ENCODE data around the gene MREG. TPM values are rescaled to one million over a fixed set of nuclear protein-coding genes. Genes with fewer than 3 reads are reported as not detected.
"Not testable (repeated sequence)": the region's sequence is repeated elsewhere in the genome, so short reads cannot be mapped to it uniquely, and the experiment has no call there.

Gene MREG
- polyA plus RNA-seq, 6 donors from 2014 or later = 0.95 to 3.1 (median 2.3) TPM; not detected in 1

- Mint-ChIP-seq H3K9me3 (no peaks in the 10 kb centered on the region), H3K4me3 (peak overlapping the region in 1 of 8 donors; percentile 5), H3K27ac (peak overlapping the region in 1 of 6 donors; percentile 1), H3K4me1 (no peaks in the 10 kb centered on the region), H3K36me3 (no peaks in the 10 kb centered on the region), H3K27me3 (peaks cover 0 to 9% (median 7%) of the 10 kb centered on the region in 3 donors)
- DNase-seq (no peak), ATAC-seq (ENCODE audit: low read depth in 2 of 2) (no peak)
Observed at GRCh38 chr2:215929602-215930335, 83.6 kb downstream of the MREG start.

GRCh38 chr2:215928086-215928485, 85.3 kb downstream of the MREG start:
- H3K27me3 Mint-ChIP-seq = peaks cover 0 to 23% (median 13%) of the 10 kb centered on the region in 3 donors
- no peak for ATAC-seq (ENCODE audit: low read depth in 2 of 2)
- H3K9me3 Mint-ChIP-seq = no peaks in the 10 kb centered on the region
- DNase-seq = no peak
- H3K4me3 Mint-ChIP-seq = no peak overlapping the region
- no peak overlapping the region for H3K27ac Mint-ChIP-seq
- no peaks in the 10 kb centered on the region for H3K4me1 Mint-ChIP-seq
- H3K36me3 Mint-ChIP-seq = no peaks in the 10 kb centered on the region

- DNase-seq; H3K4me1 Mint-ChIP-seq; H3K36me3 Mint-ChIP-seq; H3K4me3 Mint-ChIP-seq; H3K9me3 Mint-ChIP-seq; ATAC-seq (ENCODE audit: low read depth in 2 of 2): not testable (repeated sequence)
- peak overlapping the region in 1 of 6 donors; percentile 13 for H3K27ac Mint-ChIP-seq
- H3K27me3 Mint-ChIP-seq = peaks cover 0 to 27% (median 15%) of the 10 kb centered on the region in 3 donors
Observed at GRCh38 chr2:215926992-215927391, 86.4 kb downstream of the MREG start.

GRCh38 chr2:215921895-215922294, 91.5 kb downstream of the MREG start:
- H3K27ac Mint-ChIP-seq = no peak overlapping the region

GRCh38 chr2:215920244-215921100, 92.9 kb downstream of the MREG start:
- Mint-ChIP-seq H3K36me3 (no peaks in the 10 kb centered on the region), H3K9me3 (no peaks in the 10 kb centered on the region), H3K27me3 (peaks cover 14 to 29% (median 24%) of the 10 kb centered on the region in 3 donors), H3K4me3 (no peak overlapping the region), H3K27ac (no peak overlapping the region), H3K4me1 (peaks cover 0 to under 1% (median 0%) of the 10 kb centered on the region in 3 donors)
- ATAC-seq (ENCODE audit: low read depth in 2 of 2) = peak; percentile 58 to 69
- peak; percentile 38 for DNase-seq

More at GRCh38 chr2:215921895-215922294, 91.5 kb downstream of the MREG start:
- no peaks in the 10 kb centered on the region for H3K9me3 Mint-ChIP-seq
- peaks cover 14 to 31% (median 24%) of the 10 kb centered on the region in 3 donors for H3K27me3 Mint-ChIP-seq
- H3K4me3 Mint-ChIP-seq = no peak overlapping the region
- H3K36me3 Mint-ChIP-seq = no peaks in the 10 kb centered on the region
- ATAC-seq (ENCODE audit: low read depth in 2 of 2) (no peak), DNase-seq (no peak)
- no peaks in the 10 kb centered on the region for H3K4me1 Mint-ChIP-seq

- no peaks in the 10 kb centered on the region for H3K36me3 Mint-ChIP-seq
- H3K9me3 Mint-ChIP-seq = no peaks in the 10 kb centered on the region
- H3K4me1 Mint-ChIP-seq = peaks cover 0 to 5% (median 0%) of the 10 kb centered on the region in 3 donors
- ATAC-seq (ENCODE audit: low read depth in 2 of 2) (no peak), DNase-seq (no peak)
- peaks cover 14 to 22% (median 17%) of the 10 kb centered on the region in 3 donors for H3K27me3 Mint-ChIP-seq
- H3K27ac Mint-ChIP-seq = no peak overlapping the region
- no peak overlapping the region for H3K4me3 Mint-ChIP-seq
Observed at GRCh38 chr2:215919624-215920243, 93.6 kb downstream of the MREG start.

GRCh38 chr2:215918901-215919599, 94.3 kb downstream of the MREG start:
- H3K27me3 Mint-ChIP-seq = peaks cover 14 to 18% (median 14%) of the 10 kb centered on the region in 3 donors
- H3K9me3 Mint-ChIP-seq = no peaks in the 10 kb centered on the region
- H3K27ac Mint-ChIP-seq = no peak overlapping the region
- DNase-seq (no peak), ATAC-seq (ENCODE audit: low read depth in 2 of 2) (no peak)
- peaks cover 0 to 8% (median 0%) of the 10 kb centered on the region in 3 donors for H3K4me1 Mint-ChIP-seq
- H3K4me3 Mint-ChIP-seq = no peak overlapping the region
- no peaks in the 10 kb centered on the region for H3K36me3 Mint-ChIP-seq

GRCh38 chr2:215917953-215918620, 95.3 kb downstream of the MREG start:
- Mint-ChIP-seq H3K4me1 (peaks cover 0 to 9% (median 0%) of the 10 kb centered on the region in 3 donors), H3K9me3 (no peaks in the 10 kb centered on the region), H3K4me3 (no peak overlapping the region), H3K27me3 (peaks cover 8 to 14% (median 11%) of the 10 kb centered on the region in 3 donors), H3K36me3 (no peaks in the 10 kb centered on the region), H3K27ac (peak overlapping the region in 1 of 6 donors; percentile 22)
- ATAC-seq (ENCODE audit: low read depth in 2 of 2) (no peak), DNase-seq (no peak)

- no peak for DNase-seq
- no peak overlapping the region for H3K4me3 Mint-ChIP-seq
- no peaks in the 10 kb centered on the region for H3K9me3 Mint-ChIP-seq
- H3K4me1 Mint-ChIP-seq = peaks cover 0 to 9% (median 0%) of the 10 kb centered on the region in 3 donors
- ATAC-seq (ENCODE audit: low read depth in 2 of 2) = no peak
- H3K36me3 Mint-ChIP-seq = no peaks in the 10 kb centered on the region
- peaks cover 0 to 9% (median 0%) of the 10 kb centered on the region in 3 donors for H3K27me3 Mint-ChIP-seq
- peak overlapping the region in 1 of 6 donors; percentile 16 for H3K27ac Mint-ChIP-seq
Observed at GRCh38 chr2:215915441-215915840, 97.9 kb downstream of the MREG start.

- peaks cover 0 to 5% (median 4%) of the 10 kb centered on the region in 3 donors for H3K27me3 Mint-ChIP-seq
- peaks cover 0 to 9% (median 0%) of the 10 kb centered on the region in 3 donors for H3K4me1 Mint-ChIP-seq
- H3K9me3 Mint-ChIP-seq = no peaks in the 10 kb centered on the region
- DNase-seq (no peak), ATAC-seq (ENCODE audit: low read depth in 2 of 2) (no peak)
- no peak overlapping the region for H3K4me3 Mint-ChIP-seq
- H3K27ac Mint-ChIP-seq = no peak overlapping the region
- no peaks in the 10 kb centered on the region for H3K36me3 Mint-ChIP-seq
Observed at GRCh38 chr2:215914777-215915165, 98.6 kb downstream of the MREG start.

GRCh38 chr2:215914054-215914776, 99.1 kb downstream of the MREG start:
- Mint-ChIP-seq H3K4me1 (peaks cover 0 to 9% (median 0%) of the 10 kb centered on the region in 3 donors), H3K9me3 (no peaks in the 10 kb centered on the region), H3K27ac (peak overlapping the region in 2 of 6 donors; percentile 16 to 17), H3K27me3 (peaks cover 0 to 10% (median 3%) of the 10 kb centered on the region in 3 donors), H3K36me3 (no peaks in the 10 kb centered on the region), H3K4me3 (no peak overlapping the region)
- DNase-seq (no peak), ATAC-seq (ENCODE audit: low read depth in 2 of 2) (no peak)

- H3K27ac Mint-ChIP-seq = no peak overlapping the region
- ATAC-seq (ENCODE audit: low read depth in 2 of 2) (no peak), DNase-seq (no peak)
- H3K27me3 Mint-ChIP-seq = peaks cover 3 to 20% (median 8%) of the 10 kb centered on the region in 3 donors
- no peaks in the 10 kb centered on the region for H3K36me3 Mint-ChIP-seq
- peaks cover 0 to 9% (median 0%) of the 10 kb centered on the region in 3 donors for H3K4me1 Mint-ChIP-seq
- H3K4me3 Mint-ChIP-seq = no peak overlapping the region
- no peaks in the 10 kb centered on the region for H3K9me3 Mint-ChIP-seq
Observed at GRCh38 chr2:215912299-215912842, 101.0 kb downstream of the MREG start.

Data from naive B cell (primary cell).